Adrenal gland (tissue), 12 donors: ENCODE results near the gene SDK2. TPM values are rescaled to one million over a fixed set of nuclear protein-coding genes. Genes with fewer than 3 reads are reported as not detected.

ENCODE experiments used
- DNase-seq, 7 donors: peaks; one replicate each; pipeline ENCODE4 v3.0.0-alpha.2; 2019 to 2020
- H3K27ac ChIP-seq, 5 donors: fragments of 200-600 bp; sonication (generic) in 4 of 5; 1 replicate in 3 of 5; 2 replicates in 2 of 5; pipeline versions ENCODE4 v1.5.1 to v1.8.0; 2016 to 2020; ENCODE audit warnings: mild to moderate bottlenecking in 1 of 5
- H3K27me3 ChIP-seq: fragments of 200-600 bp; 2 replicates; pipeline ENCODE4 v1.8.0; 2021
- H3K36me3 ChIP-seq, 2 donors: fragments of 200-600 bp; replicated peaks in 1 of 2; 1 replicate in 1 of 2; 2 replicates in 1 of 2; pipeline versions ENCODE4 v1.5.1 to v1.8.0; 2018 to 2022
- H3K4me1 ChIP-seq, 2 donors: fragments of 200-600 bp; replicated peaks in 1 of 2; 1 replicate in 1 of 2; 2 replicates in 1 of 2; pipeline versions ENCODE4 v1.5.1 to v1.8.0; 2018 to 2021
- H3K4me3 ChIP-seq, 4 donors: fragments of 200-600 bp; sonication (generic) in 3 of 4; one replicate each; pipeline ENCODE4 v1.5.1; 2016 to 2018
- H3K9me3 ChIP-seq, 3 donors: fragments of 200-600 bp; sonication (generic) in 1 of 3; replicated peaks in 1 of 3; 1 replicate in 2 of 3; 2 replicates in 1 of 3; pipeline versions ENCODE4 v1.5.1 to v1.8.0; 2016 to 2021
- POLR2A ChIP-seq, 2 donors: fragments of 450-650 bp; IDR thresholded peaks; one replicate each; pipeline ENCODE4 v1.6.1; 2017; ENCODE audit warnings: antibody characterized with exemption in 2 of 2, mild to moderate bottlenecking in 2 of 2, moderate library complexity in 1 of 2
- WGBS, 4 donors: extraction: QIAGEN DNeasy Blood & Tissue Kit in 2 of 4; methylation state at CpG; one replicate each; pipeline versions ENCODE4 v1.1.5 to v1.1.7; 2013 to 2017; 5-methylcytosine and 5-hydroxymethylcytosine counted together
- intact Hi-C, 2 donors: fragments of 100-400 bp; cut with DNase I; formaldehyde crosslinking; loops; one replicate each; pipeline versions ENCODE4 v1.14.1 to v1.15.0; 2022 to 2023
- polyA plus RNA-seq, 3 donors: library from polyadenylated mRNA; stranded (reverse); fragments of 200-250 nt in 2 of 3; fragments of 350-450 nt in 1 of 3; fragmentation: Illumina TruSeq in 1 of 3; extraction: RNeasy Lipid Tissue Mini Kit (QIAGEN cat#74804) in 1 of 3; gene quantifications; one replicate each; pipeline ENCODE4 v1.2.3, GENCODE V29; 2013 to 2014
- total RNA-seq, 9 donors: library from RNA; depleted of rRNA in 4 of 9; stranded (reverse); fragments of >200 nt in 4 of 9; fragments of 120-200 nt in 1 of 9; fragmentation: NEBNext Ultra II Directional in 1 of 9; extraction: Animal tissue kit (Norgen Biotek cat#: 25700) in 1 of 9; gene quantifications; one replicate each; pipeline versions ENCODE4 v1.1.0 to v1.2.4, GENCODE V29; 2013 to 2023
- TF ChIP-seq, protein P1 (sequence below), 6 experiments: fragments of 450-650 bp in 4 of 6; fragments of 200-600 bp in 2 of 6; sonication (generic) in 1 of 6; IDR thresholded peaks; 1 replicate in 5 of 6; 2 replicates in 1 of 6; pipeline versions ENCODE4 v1.5.1 to v1.8.0; 2016 to 2021; ENCODE audit warnings: antibody characterized with exemption in 6 of 6, mild to moderate bottlenecking in 2 of 6, moderate library complexity in 1 of 6
- donor health status: healthy with polysubstance abuse.
- donor health status: Bipolar disorder and iron deficiency.
- donor health status: DM: yes; HTN: yes; CAD: no.
- donor health status: DM: no; HTN: no; CAD: no.
- donor health status: DM: no; HTN: no; CAD: no.
- donor health status: DM: yes; HTN: yes; CAD: no.

The SDK2 gene
- total and polyA plus RNA-seq, 12 donors = 0.27 to 2.1 (median 0.84) TPM

GRCh38 chr17:73466704-73467433 lies 177.4 kb downstream of the SDK2 start:
- Histone ChIP-seq H3K9me3 (no peaks in the 10 kb centered on the region), H3K4me3 (no peak overlapping the region), H3K36me3 (no peaks in the 10 kb centered on the region), H3K4me1 (no peaks in the 10 kb centered on the region), H3K27ac (no peak overlapping the region), H3K27me3 (no peaks in the 10 kb centered on the region)
- intact Hi-C loops = no loop called here
- no peak for DNase-seq
- 71 to 79% (median 77%) methylated on average over 10 to 15 of the region's 15 CpGs for WGBS, 4 donors
- TF ChIP-seq, protein P1, sequence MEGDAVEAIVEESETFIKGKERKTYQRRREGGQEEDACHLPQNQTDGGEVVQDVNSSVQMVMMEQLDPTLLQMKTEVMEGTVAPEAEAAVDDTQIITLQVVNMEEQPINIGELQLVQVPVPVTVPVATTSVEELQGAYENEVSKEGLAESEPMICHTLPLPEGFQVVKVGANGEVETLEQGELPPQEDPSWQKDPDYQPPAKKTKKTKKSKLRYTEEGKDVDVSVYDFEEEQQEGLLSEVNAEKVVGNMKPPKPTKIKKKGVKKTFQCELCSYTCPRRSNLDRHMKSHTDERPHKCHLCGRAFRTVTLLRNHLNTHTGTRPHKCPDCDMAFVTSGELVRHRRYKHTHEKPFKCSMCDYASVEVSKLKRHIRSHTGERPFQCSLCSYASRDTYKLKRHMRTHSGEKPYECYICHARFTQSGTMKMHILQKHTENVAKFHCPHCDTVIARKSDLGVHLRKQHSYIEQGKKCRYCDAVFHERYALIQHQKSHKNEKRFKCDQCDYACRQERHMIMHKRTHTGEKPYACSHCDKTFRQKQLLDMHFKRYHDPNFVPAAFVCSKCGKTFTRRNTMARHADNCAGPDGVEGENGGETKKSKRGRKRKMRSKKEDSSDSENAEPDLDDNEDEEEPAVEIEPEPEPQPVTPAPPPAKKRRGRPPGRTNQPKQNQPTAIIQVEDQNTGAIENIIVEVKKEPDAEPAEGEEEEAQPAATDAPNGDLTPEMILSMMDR (IDR thresholded peaks at IDR 0.05) = no peak
- TF ChIP-seq POLR2A (IDR thresholded peaks at IDR 0.05) = no peak

DNA sequence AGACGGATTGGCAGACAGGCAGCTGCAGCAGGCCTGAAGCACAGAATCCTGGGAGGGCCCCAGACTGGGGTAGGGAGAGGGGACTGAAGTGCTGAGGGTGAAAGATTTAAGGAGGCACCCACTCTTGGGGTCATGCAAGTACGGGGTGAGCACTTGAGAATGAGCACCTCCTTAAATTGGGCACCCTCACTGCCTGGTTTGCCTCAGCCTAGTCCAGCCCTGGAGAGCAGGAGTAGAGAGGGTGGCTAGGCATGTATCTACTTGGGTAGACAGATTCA lies 178.4 kb downstream of the SDK2 start:
- Histone ChIP-seq H3K27ac (no peak overlapping the region), H3K36me3 (no peaks in the 10 kb centered on the region), H3K4me1 (no peaks in the 10 kb centered on the region), H3K27me3 (no peaks in the 10 kb centered on the region), H3K4me3 (no peak overlapping the region), H3K9me3 (no peaks in the 10 kb centered on the region)
- 65 to 86% (median 77%) methylated on average over 2 of the region's 2 CpGs for WGBS, 4 donors
- TF ChIP-seq, protein P1 (IDR thresholded peaks at IDR 0.05) = no peak
- no peak for TF ChIP-seq POLR2A (IDR thresholded peaks at IDR 0.05)
- intact Hi-C loops = no loop called here
- no peak for DNase-seq

DNA sequence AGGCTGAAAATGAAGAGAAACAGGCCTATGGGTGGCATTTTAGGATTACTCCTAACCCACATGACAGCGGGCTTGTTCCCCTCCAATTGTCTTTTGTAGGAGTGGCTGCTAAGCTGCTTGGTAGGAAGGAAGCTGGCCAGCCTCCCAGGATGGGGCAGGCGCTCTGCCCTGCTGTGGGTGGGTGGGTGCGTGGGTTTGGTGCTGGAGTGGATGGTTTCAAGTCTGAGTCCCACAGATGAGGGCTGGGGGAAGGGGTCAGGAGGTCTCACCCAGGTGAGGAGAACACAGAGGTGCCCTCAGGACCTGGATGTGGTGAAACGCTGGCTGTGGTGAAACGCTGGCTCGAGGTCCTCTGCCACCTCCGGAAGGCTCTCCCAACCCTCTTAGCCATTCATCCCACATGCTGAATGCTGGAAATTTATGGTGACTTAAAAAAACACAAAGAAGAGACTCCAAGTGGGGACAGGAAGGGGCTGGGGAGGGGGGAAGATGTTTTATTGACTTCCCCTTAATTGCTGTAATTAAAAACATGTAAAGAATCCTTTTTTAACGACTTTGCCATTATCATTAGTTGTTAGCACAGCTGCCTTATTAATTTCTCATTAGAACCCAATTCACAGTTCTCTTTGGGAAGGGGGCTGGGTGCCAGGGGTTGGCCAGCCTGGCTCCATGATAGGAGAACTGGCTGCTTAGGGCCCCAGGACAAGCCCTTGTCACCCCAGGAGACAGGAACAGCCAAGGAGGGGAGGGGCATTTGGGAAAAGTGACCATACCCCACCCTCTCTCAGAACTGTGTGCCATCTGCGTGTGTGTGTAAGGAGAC lies 178.9 kb downstream of the SDK2 start:
- 56 to 81% (median 69%) methylated on average over 7 to 9 of the region's 9 CpGs for WGBS, 4 donors
- TF ChIP-seq, protein P1 (IDR thresholded peaks at IDR 0.05) = no peak
- TF ChIP-seq POLR2A (IDR thresholded peaks at IDR 0.05) = no peak
- Histone ChIP-seq H3K4me1 (no peaks in the 10 kb centered on the region), H3K9me3 (no peaks in the 10 kb centered on the region), H3K4me3 (no peak overlapping the region), H3K27ac (no peak overlapping the region), H3K27me3 (no peaks in the 10 kb centered on the region), H3K36me3 (no peaks in the 10 kb centered on the region)
- intact Hi-C loops = no loop called here
- no peak for DNase-seq

GRCh38 chr17:73464447-73464846 lies 179.8 kb downstream of the SDK2 start:
- no peak overlapping the region for H3K4me3 ChIP-seq

More at GRCh38 chr17:73464447-73464846, 179.8 kb downstream of the SDK2 start:
- H3K36me3 ChIP-seq = no peaks in the 10 kb centered on the region
- WGBS, 4 donors = 85 to 90% (median 89%) methylated on average over 4 of the region's 4 CpGs
- DNase-seq = no peak
- no peaks in the 10 kb centered on the region for H3K9me3 ChIP-seq
- TF ChIP-seq, protein P1 (IDR thresholded peaks at IDR 0.05) = no peak
- no peak for TF ChIP-seq POLR2A (IDR thresholded peaks at IDR 0.05)
- intact Hi-C loops = no loop called here
- H3K27ac ChIP-seq = no peak overlapping the region
- H3K4me1 ChIP-seq = no peaks in the 10 kb centered on the region
- no peaks in the 10 kb centered on the region for H3K27me3 ChIP-seq
